Nephron (organoid): ENCODE data around the gene SLC13A3.

Experiments used
- H3K27ac Mint-ChIP-seq, 3 experiments: 2 replicates each; pipeline ENCODE4 v1.8.0; 2020; ENCODE audit warnings: mixed read lengths in 3 of 3, mild to moderate bottlenecking in 2 of 3, moderate library complexity in 1 of 3
- H3K27me3 Mint-ChIP-seq: 2 replicates; pipeline ENCODE4 v1.8.0; 2021; ENCODE audit warnings: low read depth, mild to moderate bottlenecking, moderate library complexity, mixed read lengths
- H3K36me3 Mint-ChIP-seq: 2 replicates; pipeline ENCODE4 v1.8.0; 2020; ENCODE audit warnings: low read depth, mixed read lengths
- H3K4me1 Mint-ChIP-seq: 2 replicates; pipeline ENCODE4 v1.8.0; 2020; ENCODE audit warnings: mixed read lengths
- H3K4me3 Mint-ChIP-seq, 3 experiments: 2 replicates each; pipeline ENCODE4 v1.8.0; 2020; ENCODE audit warnings: mild to moderate bottlenecking in 3 of 3, mixed read lengths in 3 of 3, moderate library complexity in 2 of 3
- H3K9me3 Mint-ChIP-seq: 2 replicates; pipeline ENCODE4 v1.8.0; 2020; ENCODE audit warnings: mixed read lengths
- TF ChIP-seq, protein P1 (sequence below), 3 experiments: fragments of 200-600 bp; sonication (generic); IDR thresholded peaks; one replicate each; pipeline ENCODE4 v1.5.0; 2021; ENCODE audit warnings: antibody characterized with exemption in 3 of 3; ENCODE audit not compliant: unreplicated experiment in 3 of 3

Gene SLC13A3

DNA sequence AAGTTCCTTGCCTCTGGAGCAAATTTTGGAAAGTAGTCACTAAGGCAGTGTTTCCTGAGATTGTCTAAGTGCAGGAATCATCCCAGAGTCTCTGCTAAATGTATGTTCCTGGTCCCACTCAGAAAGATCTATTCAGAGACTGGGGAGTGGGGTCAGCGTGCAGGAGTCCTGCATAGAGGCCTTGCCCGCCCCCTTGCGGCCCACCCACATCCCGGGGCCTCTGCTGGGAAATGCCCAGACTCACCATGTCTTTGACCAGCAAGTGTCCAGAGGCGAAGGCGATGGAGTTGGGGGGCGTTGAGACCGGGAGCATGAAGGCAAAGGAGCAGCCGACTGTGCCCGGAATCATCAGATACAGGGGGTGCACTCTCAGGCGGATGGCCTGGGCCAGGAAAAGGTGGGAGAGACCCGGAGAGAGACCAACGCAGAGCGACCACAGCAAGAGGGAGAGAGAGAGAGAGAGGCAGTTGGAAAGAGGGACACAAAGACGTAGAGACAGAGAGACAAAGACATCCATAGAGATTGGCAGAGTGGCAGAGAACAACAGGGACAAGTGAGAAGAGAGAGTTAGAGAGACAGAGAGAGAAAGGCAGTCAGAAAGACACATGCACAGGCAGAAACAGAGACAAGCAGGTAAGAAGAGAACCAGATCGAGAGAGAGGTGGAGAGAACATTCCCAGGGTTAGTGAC lies 87.9 kb downstream of the SLC13A3 start:
- Mint-ChIP-seq H3K4me3 (no peak overlapping the region), H3K36me3 (no peaks in the 10 kb centered on the region), H3K27me3 (no peaks in the 10 kb centered on the region), H3K4me1 (peaks cover 18% of the 10 kb centered on the region), H3K9me3 (no peaks in the 10 kb centered on the region), H3K27ac (no peak overlapping the region)
- TF ChIP-seq, protein P1, sequence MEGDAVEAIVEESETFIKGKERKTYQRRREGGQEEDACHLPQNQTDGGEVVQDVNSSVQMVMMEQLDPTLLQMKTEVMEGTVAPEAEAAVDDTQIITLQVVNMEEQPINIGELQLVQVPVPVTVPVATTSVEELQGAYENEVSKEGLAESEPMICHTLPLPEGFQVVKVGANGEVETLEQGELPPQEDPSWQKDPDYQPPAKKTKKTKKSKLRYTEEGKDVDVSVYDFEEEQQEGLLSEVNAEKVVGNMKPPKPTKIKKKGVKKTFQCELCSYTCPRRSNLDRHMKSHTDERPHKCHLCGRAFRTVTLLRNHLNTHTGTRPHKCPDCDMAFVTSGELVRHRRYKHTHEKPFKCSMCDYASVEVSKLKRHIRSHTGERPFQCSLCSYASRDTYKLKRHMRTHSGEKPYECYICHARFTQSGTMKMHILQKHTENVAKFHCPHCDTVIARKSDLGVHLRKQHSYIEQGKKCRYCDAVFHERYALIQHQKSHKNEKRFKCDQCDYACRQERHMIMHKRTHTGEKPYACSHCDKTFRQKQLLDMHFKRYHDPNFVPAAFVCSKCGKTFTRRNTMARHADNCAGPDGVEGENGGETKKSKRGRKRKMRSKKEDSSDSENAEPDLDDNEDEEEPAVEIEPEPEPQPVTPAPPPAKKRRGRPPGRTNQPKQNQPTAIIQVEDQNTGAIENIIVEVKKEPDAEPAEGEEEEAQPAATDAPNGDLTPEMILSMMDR (IDR thresholded peaks at IDR 0.05; ENCODE audit: unreplicated experiment in 3 of 3), result no peak

DNA sequence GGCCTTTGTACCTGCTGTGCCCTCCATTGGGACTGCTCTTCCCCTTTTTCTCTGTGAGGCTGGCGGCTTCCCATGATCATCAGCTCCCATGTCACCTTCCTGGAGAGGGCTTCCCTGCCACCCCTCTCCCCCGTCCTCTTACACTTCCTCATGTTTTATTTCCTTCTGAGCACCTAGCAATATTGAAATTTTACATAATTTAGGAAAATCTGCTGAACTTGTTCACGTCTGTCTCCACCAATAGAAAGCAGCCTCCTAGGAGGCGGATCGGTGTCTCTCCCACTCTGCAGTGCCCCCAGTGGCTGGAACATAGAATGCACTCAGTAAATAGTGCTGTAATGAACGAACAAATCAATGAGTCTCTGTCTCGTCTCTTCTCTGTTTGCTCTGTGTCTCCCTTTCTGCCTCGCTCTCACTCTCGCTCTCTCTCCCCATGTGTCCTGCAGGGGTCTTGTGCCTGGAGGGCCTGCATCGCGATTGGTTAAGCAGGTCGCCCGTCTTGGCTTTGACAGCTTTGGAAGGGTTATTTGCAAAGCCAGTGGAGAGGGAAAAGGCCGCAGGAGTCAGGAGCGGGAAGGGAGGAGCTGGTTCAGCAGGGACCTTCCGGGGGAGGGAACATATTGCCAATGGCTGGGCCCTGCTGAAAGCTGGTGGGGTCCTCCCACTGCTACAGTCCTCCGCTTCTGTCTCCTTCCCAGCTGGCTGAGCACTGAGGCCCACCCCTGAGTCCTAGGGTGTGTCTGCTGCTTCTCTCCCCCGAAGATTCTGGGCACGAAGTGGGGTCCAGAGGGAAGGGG lies 88.7 kb downstream of the SLC13A3 start:
- Mint-ChIP-seq H3K27me3 (no peaks in the 10 kb centered on the region), H3K27ac (no peak overlapping the region), H3K4me3 (no peak overlapping the region), H3K9me3 (no peaks in the 10 kb centered on the region), H3K36me3 (no peaks in the 10 kb centered on the region), H3K4me1 (peaks cover 21% of the 10 kb centered on the region)
- TF ChIP-seq, protein P1 (IDR thresholded peaks at IDR 0.05; ENCODE audit: unreplicated experiment in 3 of 3), result peak; percentile 89 to 93 (median 89)

DNA sequence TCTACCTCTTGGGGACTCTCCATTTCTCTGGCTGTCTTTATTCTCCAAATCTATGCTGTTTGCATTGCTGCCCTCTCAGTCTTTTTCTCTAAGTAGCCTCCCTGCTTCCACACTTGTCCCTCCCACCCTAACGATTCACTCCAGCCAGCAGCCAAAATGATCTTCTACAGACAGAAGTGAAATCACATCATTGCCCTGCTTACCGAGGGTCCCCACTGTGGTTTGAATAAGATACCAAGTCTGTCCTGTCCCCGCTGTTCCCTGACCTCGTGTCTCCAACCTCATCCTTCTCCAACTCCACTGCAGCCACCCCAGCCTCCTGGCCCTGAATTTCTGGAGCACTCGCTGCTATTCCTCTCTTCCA lies 89.3 kb downstream of the SLC13A3 start:
- TF ChIP-seq, protein P1 (IDR thresholded peaks at IDR 0.05; ENCODE audit: unreplicated experiment in 3 of 3), result no peak
- no peaks in the 10 kb centered on the region for H3K9me3 Mint-ChIP-seq
- H3K4me3 Mint-ChIP-seq, result no peak overlapping the region
- H3K27me3 Mint-ChIP-seq, result no peaks in the 10 kb centered on the region
- H3K4me1 Mint-ChIP-seq, result peaks cover 20% of the 10 kb centered on the region
- H3K27ac Mint-ChIP-seq, result no peak overlapping the region
- no peaks in the 10 kb centered on the region for H3K36me3 Mint-ChIP-seq

DNA sequence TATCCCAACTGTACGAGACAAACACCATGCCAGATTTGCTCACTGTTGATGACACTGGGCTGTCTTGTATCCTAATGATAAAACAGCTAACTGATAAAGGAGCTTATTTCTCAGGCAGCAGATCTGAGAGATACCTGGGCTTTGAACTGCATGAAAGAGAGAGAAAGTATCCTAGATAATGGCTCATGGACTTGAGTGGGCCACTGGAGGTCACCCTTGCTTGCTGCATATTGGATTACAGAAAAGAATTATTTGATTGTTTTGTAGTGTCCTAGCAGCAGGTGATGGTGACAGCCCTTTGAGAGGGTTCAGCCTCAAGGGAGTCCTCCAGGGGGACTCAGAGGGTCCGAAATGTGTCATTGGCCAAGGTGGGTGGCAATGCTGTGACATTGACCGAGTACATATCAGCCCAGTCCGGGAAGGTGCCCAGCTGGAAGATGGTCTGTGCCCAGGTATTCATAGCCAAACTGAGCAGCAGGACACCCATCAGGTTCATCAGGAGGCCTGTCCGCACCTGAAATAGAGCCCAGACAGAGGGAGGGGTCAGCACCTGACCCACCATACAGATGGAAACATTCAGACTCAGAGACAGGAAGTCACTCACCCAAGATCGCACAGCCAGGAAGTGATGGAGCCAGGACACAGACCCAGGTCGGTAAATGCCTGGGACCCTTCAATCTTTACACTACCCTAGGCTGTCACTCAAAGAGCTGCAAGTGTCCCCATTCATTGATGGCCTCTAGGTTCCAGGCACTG lies 91.4 kb downstream of the SLC13A3 start:
- H3K36me3 Mint-ChIP-seq, result no peaks in the 10 kb centered on the region
- H3K27me3 Mint-ChIP-seq, result peaks cover 8% of the 10 kb centered on the region
- H3K4me1 Mint-ChIP-seq, result peaks cover 20% of the 10 kb centered on the region
- H3K9me3 Mint-ChIP-seq, result no peaks in the 10 kb centered on the region
- peak overlapping the region in 1 of 3 experiments; percentile 30 for H3K27ac Mint-ChIP-seq
- H3K4me3 Mint-ChIP-seq, result peak overlapping the region in 1 of 3 experiments; percentile 14
- TF ChIP-seq, protein P1 (IDR thresholded peaks at IDR 0.05; ENCODE audit: unreplicated experiment in 3 of 3), result no peak

DNA sequence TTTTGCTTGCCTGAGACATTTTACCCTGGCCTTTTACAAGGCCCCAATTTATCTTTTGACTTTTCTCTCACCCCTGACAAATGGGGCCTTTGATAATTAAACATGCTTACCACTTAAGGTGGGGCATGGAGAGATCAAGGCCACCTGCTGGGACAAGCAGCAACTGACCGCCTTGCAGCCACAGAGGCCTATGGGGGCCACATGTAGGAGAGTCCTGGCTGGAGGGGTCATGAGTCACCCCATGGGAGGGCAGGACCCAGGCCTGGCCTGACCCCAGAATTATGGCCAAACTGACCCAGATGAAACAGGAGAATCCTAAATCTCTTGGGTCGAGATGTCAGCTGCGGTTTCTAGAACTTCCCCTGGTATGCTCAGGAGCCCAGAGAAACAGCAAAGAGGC lies 92.3 kb downstream of the SLC13A3 start:
- Mint-ChIP-seq H3K27ac (no peak overlapping the region), H3K27me3 (peaks cover 9% of the 10 kb centered on the region), H3K4me3 (no peak overlapping the region), H3K36me3 (no peaks in the 10 kb centered on the region), H3K9me3 (no peaks in the 10 kb centered on the region), H3K4me1 (peaks cover 20% of the 10 kb centered on the region)
- TF ChIP-seq, protein P1 (IDR thresholded peaks at IDR 0.05; ENCODE audit: unreplicated experiment in 3 of 3), result no peak
